Nephron progenitor cell (in vitro differentiated cells): ENCODE measurements around the gene MVK.
A peak's percentile ranks its signal among the peaks of the same experiment; 100 is the strongest.

Experiments used
- DNase-seq: peaks from one replicate; pipeline ENCODE4 v3.0.0; 2021
- H3K27ac Mint-ChIP-seq: 2 replicates; pipeline ENCODE4 v1.8.0; 2021; ENCODE audit warnings: mild to moderate bottlenecking, moderate library complexity, mixed read lengths
- H3K27me3 Mint-ChIP-seq: 2 replicates; pipeline ENCODE4 v1.8.0; 2021; ENCODE audit warnings: mild to moderate bottlenecking, low read depth, mixed read lengths; ENCODE audit not compliant: poor library complexity
- H3K36me3 Mint-ChIP-seq: 2 replicates; pipeline ENCODE4 v1.8.0; 2021; ENCODE audit warnings: low read depth, mixed read lengths
- H3K4me1 Mint-ChIP-seq: 2 replicates; pipeline ENCODE4 v1.8.0; 2021; ENCODE audit warnings: mixed read lengths
- H3K4me3 Mint-ChIP-seq: 2 replicates; pipeline ENCODE4 v1.8.0; 2021; ENCODE audit warnings: mild to moderate bottlenecking, moderate library complexity, mixed read lengths
- H3K9me3 Mint-ChIP-seq: 2 replicates; pipeline ENCODE4 v1.8.0; 2021; ENCODE audit warnings: mild to moderate bottlenecking, moderate library complexity, mixed read lengths
- CTCF ChIP-seq: fragments of 200-600 bp; sonication (generic); IDR thresholded peaks from 2 replicates; pipeline ENCODE4 v1.5.0; 2021; ENCODE audit warnings: antibody characterized with exemption

Gene MVK

GRCh38 chr12:109583733-109584132, 10.1 kb downstream of the MVK start:
- DNase-seq, result no peak
- no peak overlapping the region for H3K27ac Mint-ChIP-seq
- peaks cover 24% of the 10 kb centered on the region for H3K4me1 Mint-ChIP-seq
- H3K4me3 Mint-ChIP-seq, result no peak overlapping the region
- peaks cover 35% of the 10 kb centered on the region for H3K36me3 Mint-ChIP-seq
- H3K9me3 Mint-ChIP-seq, result no peaks in the 10 kb centered on the region
- no peaks in the 10 kb centered on the region for H3K27me3 Mint-ChIP-seq
- TF ChIP-seq CTCF, result no peak

GRCh38 chr12:109586385-109587296, 13.0 kb downstream of the MVK start:
- H3K4me1 Mint-ChIP-seq, result peaks cover 12% of the 10 kb centered on the region
- no peak for DNase-seq
- H3K36me3 Mint-ChIP-seq, result peaks cover 26% of the 10 kb centered on the region
- H3K27ac Mint-ChIP-seq, result peak overlapping the region; percentile 42
- no peak for TF ChIP-seq CTCF
- no peaks in the 10 kb centered on the region for H3K9me3 Mint-ChIP-seq
- H3K27me3 Mint-ChIP-seq, result no peaks in the 10 kb centered on the region
- H3K4me3 Mint-ChIP-seq, result no peak overlapping the region

GRCh38 chr12:109587921-109588320, 14.3 kb downstream of the MVK start:
- DNase-seq, result no peak
- peak overlapping the region; percentile 61 for H3K27ac Mint-ChIP-seq
- H3K9me3 Mint-ChIP-seq, result no peaks in the 10 kb centered on the region
- no peak for TF ChIP-seq CTCF
- peaks cover 12% of the 10 kb centered on the region for H3K4me1 Mint-ChIP-seq
- peaks cover 30% of the 10 kb centered on the region for H3K36me3 Mint-ChIP-seq
- H3K27me3 Mint-ChIP-seq, result no peaks in the 10 kb centered on the region
- H3K4me3 Mint-ChIP-seq, result no peak overlapping the region

GRCh38 chr12:109588461-109589239, 15.1 kb downstream of the MVK start:
- Mint-ChIP-seq H3K27me3 (no peaks in the 10 kb centered on the region), H3K4me3 (no peak overlapping the region), H3K36me3 (peaks cover 31% of the 10 kb centered on the region), H3K4me1 (peaks cover 12% of the 10 kb centered on the region), H3K9me3 (no peaks in the 10 kb centered on the region), H3K27ac (peak overlapping the region; percentile 96)
- no peak for TF ChIP-seq CTCF
- no peak for DNase-seq

GRCh38 chr12:109589240-109589590, 15.6 kb downstream of the MVK start:
- H3K4me3 Mint-ChIP-seq, result no peak overlapping the region

More at GRCh38 chr12:109589240-109589590, 15.6 kb downstream of the MVK start:
- no peaks in the 10 kb centered on the region for H3K9me3 Mint-ChIP-seq
- no peaks in the 10 kb centered on the region for H3K27me3 Mint-ChIP-seq
- peaks cover 31% of the 10 kb centered on the region for H3K36me3 Mint-ChIP-seq
- peak overlapping the region; percentile 96 for H3K27ac Mint-ChIP-seq
- no peak for TF ChIP-seq CTCF
- peaks cover 12% of the 10 kb centered on the region for H3K4me1 Mint-ChIP-seq
- no peak for DNase-seq
